BE2C (cell line): ENCODE results near the gene RGMB. TPM values are rescaled to one million over a fixed set of nuclear protein-coding genes. Genes with fewer than 3 reads are reported as not detected.

ENCODE experiments used
- DNase-seq: peaks from one replicate; pipeline ENCODE4 v3.0.0-alpha.2; 2020
- H3K27me3 ChIP-seq: fragments of 250-450 bp; sonication (Bioruptor Pico); 2 replicates; pipeline ENCODE4 v1.5.1; 2020; ENCODE audit warnings: mild to moderate bottlenecking
- H3K36me3 ChIP-seq: fragments of 250-450 bp; sonication (Bioruptor Pico); 2 replicates; pipeline ENCODE4 v1.5.1; 2020; ENCODE audit warnings: mild to moderate bottlenecking
- H3K4me1 ChIP-seq: fragments of 250-450 bp; sonication (Bioruptor Pico); 2 replicates; pipeline ENCODE4 v1.5.1; 2020
- H3K4me3 ChIP-seq: 2 replicates; pipeline ENCODE4 v1.5.1; 2011; ENCODE audit warnings: low read depth, low read length
- H3K9me3 ChIP-seq: fragments of 250-450 bp; sonication (Bioruptor Pico); 2 replicates; pipeline ENCODE4 v1.5.1; 2020
- CTCF ChIP-seq: IDR thresholded peaks from 2 replicates; pipeline ENCODE4 v1.5.1; 2012; ENCODE audit warnings: mild to moderate bottlenecking, low read depth, low read length
- polyA plus RNA-seq: library from polyadenylated mRNA; unstranded; fragments of >200 nt; gene quantifications from one replicate; pipeline ENCODE4 v1.2.1, GENCODE V29; 2012; ENCODE audit warnings: low read depth, missing spikeins; ENCODE audit not compliant: insufficient read length, insufficient read depth

Gene RGMB, protein sequence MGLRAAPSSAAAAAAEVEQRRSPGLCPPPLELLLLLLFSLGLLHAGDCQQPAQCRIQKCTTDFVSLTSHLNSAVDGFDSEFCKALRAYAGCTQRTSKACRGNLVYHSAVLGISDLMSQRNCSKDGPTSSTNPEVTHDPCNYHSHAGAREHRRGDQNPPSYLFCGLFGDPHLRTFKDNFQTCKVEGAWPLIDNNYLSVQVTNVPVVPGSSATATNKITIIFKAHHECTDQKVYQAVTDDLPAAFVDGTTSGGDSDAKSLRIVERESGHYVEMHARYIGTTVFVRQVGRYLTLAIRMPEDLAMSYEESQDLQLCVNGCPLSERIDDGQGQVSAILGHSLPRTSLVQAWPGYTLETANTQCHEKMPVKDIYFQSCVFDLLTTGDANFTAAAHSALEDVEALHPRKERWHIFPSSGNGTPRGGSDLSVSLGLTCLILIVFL
- polyA plus RNA-seq, result 37.2 TPM

- no peaks in the 10 kb centered on the region for H3K9me3 ChIP-seq
- no peaks in the 10 kb centered on the region; the same call in 1 of the 2 replicates for H3K4me1 ChIP-seq
- H3K36me3 ChIP-seq, result peaks cover 5% of the 10 kb centered on the region
- H3K4me3 ChIP-seq, result peak within 1 kb of the TSS; percentile 85
- DNase-seq, result peak; percentile 100
- TF ChIP-seq CTCF, result no peak
- H3K27me3 ChIP-seq, result peaks cover 2% of the 10 kb centered on the region; the same call in 1 of the 2 replicates
Observed at GRCh38 chr5:98773464-98774191, at the start of gene RGMB. TSS of gene RGMB (plus strand) at chr5:98773663. CDS start at chr5:98774071, 408 bp downstream.

- no peaks in the 10 kb centered on the region for H3K27me3 ChIP-seq
- H3K4me1 ChIP-seq, result no peaks in the 10 kb centered on the region
- no peak for DNase-seq
- no peak for TF ChIP-seq CTCF
- H3K4me3 ChIP-seq, result no peak overlapping the region
- no peaks in the 10 kb centered on the region for H3K36me3 ChIP-seq
- H3K9me3 ChIP-seq, result no peaks in the 10 kb centered on the region
Observed at GRCh38 chr5:98726258-98726657, 47.2 kb upstream of the RGMB start.

GRCh38 chr5:98727686-98728085 lies 45.8 kb upstream of the RGMB start:
- Histone ChIP-seq H3K36me3 (no peaks in the 10 kb centered on the region), H3K4me3 (no peak overlapping the region), H3K27me3 (no peaks in the 10 kb centered on the region), H3K9me3 (no peaks in the 10 kb centered on the region), H3K4me1 (no peaks in the 10 kb centered on the region)
- DNase-seq, result no peak
- no peak for TF ChIP-seq CTCF

- no peak for DNase-seq
- no peaks in the 10 kb centered on the region for H3K9me3 ChIP-seq
- H3K4me1 ChIP-seq, result no peaks in the 10 kb centered on the region
- TF ChIP-seq CTCF, result peak; percentile 45
- H3K4me3 ChIP-seq, result no peak overlapping the region
- no peaks in the 10 kb centered on the region for H3K36me3 ChIP-seq
- no peaks in the 10 kb centered on the region for H3K27me3 ChIP-seq
Observed at GRCh38 chr5:98734646-98735045, 38.8 kb upstream of the RGMB start.

- H3K27me3 ChIP-seq, result no peaks in the 10 kb centered on the region
- no peaks in the 10 kb centered on the region for H3K36me3 ChIP-seq
- no peaks in the 10 kb centered on the region for H3K4me1 ChIP-seq
- H3K9me3 ChIP-seq, result no peaks in the 10 kb centered on the region
- DNase-seq, result no peak
- no peak for TF ChIP-seq CTCF
- H3K4me3 ChIP-seq, result no peak overlapping the region
Observed at GRCh38 chr5:98735806-98736507, 37.5 kb upstream of the RGMB start.
